Measurements from ENCODE around the gene MECP2. TPM values are rescaled to one million over a fixed set of nuclear protein-coding genes. Genes with fewer than 3 reads are reported as not detected.
"Not testable (repeated sequence)": the region's sequence is repeated elsewhere in the genome, so short reads cannot be mapped to it uniquely, and the experiment has no call there.

MECP2 gene
- total RNA-seq, 1 donor from 2014 or later, result 21.1 TPM

DNA sequence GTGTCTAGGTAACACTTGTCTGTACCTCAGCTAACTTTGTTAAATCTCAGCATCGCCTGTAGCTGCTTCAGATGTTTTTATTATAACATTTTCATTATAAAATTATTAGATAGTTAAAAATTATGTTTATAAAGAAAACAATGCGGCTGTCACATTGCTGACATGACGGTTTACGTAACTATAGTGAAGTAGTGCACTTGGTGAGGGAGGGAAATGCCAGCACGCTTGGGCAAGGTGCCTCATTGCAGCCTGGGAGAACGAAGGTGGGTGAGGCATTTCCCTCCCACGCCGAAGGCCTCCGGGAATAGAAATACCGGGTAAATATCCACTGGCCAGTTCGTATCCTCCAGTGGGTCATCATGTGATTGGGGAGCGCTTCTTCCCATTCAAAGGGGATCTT lies 109.0 kb downstream of the MECP2 start:
- H3K27me3 ChIP-seq (ENCODE audit: control insufficient read depth, insufficient read depth, low read length), result no peaks in the 10 kb centered on the region
- no peaks in the 10 kb centered on the region for H3K36me3 ChIP-seq (ENCODE audit: control insufficient read depth, insufficient read depth, low read length)
- DNase-seq (ENCODE audit: low read depth) (no peak), FAIRE-seq (no peak)
- TF ChIP-seq CTCF (IDR thresholded peaks at IDR 0.05; ENCODE audit: insufficient read depth, low read length, severe bottlenecking), result no peak
- no peak overlapping the region for H3K4me3 ChIP-seq (ENCODE audit: low read depth, low read length)

GRCh38 chrX:153984351-153985178 lies 113.0 kb downstream of the MECP2 start:
- no peak for TF ChIP-seq CTCF (IDR thresholded peaks at IDR 0.05; ENCODE audit: insufficient read depth, low read length, severe bottlenecking)
- Histone ChIP-seq H3K36me3 (ENCODE audit: control insufficient read depth, insufficient read depth, low read length) (no peaks in the 10 kb centered on the region), H3K4me3 (ENCODE audit: low read depth, low read length) (no peak overlapping the region), H3K27me3 (ENCODE audit: control insufficient read depth, insufficient read depth, low read length) (no peaks in the 10 kb centered on the region)
- DNase-seq (ENCODE audit: low read depth) (no peak), FAIRE-seq (no peak)

DNA sequence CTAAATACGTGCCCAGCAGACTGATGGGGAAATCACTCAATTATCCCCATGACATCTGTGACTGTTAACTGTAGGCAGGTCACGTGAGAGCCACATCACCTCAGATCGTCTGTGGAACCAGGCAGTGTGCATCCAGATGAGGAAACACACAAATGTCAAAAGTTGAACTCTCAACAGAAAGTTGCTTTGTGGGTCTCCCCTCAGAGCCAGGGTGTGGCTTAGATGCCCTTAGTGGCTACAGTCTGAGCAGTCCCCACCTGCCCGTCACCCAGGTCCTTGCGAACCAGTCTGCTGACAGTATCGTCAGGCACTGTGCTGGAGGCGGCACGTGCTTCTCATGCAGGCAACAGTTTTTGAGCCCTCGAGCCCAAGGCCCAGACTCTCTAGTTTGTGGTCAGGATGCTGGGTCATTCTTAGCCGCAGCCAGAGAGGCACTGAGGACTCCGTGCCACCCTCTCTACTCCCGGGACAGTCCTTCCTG lies 114.2 kb downstream of the MECP2 start:
- Histone ChIP-seq H3K27me3 (ENCODE audit: control insufficient read depth, insufficient read depth, low read length) (no peaks in the 10 kb centered on the region), H3K4me3 (ENCODE audit: low read depth, low read length) (no peak overlapping the region), H3K36me3 (ENCODE audit: control insufficient read depth, insufficient read depth, low read length) (no peaks in the 10 kb centered on the region)
- FAIRE-seq (peak; percentile 36), DNase-seq (ENCODE audit: low read depth) (no peak)
- TF ChIP-seq CTCF (IDR thresholded peaks at IDR 0.05; ENCODE audit: insufficient read depth, low read length, severe bottlenecking), result no peak

DNA sequence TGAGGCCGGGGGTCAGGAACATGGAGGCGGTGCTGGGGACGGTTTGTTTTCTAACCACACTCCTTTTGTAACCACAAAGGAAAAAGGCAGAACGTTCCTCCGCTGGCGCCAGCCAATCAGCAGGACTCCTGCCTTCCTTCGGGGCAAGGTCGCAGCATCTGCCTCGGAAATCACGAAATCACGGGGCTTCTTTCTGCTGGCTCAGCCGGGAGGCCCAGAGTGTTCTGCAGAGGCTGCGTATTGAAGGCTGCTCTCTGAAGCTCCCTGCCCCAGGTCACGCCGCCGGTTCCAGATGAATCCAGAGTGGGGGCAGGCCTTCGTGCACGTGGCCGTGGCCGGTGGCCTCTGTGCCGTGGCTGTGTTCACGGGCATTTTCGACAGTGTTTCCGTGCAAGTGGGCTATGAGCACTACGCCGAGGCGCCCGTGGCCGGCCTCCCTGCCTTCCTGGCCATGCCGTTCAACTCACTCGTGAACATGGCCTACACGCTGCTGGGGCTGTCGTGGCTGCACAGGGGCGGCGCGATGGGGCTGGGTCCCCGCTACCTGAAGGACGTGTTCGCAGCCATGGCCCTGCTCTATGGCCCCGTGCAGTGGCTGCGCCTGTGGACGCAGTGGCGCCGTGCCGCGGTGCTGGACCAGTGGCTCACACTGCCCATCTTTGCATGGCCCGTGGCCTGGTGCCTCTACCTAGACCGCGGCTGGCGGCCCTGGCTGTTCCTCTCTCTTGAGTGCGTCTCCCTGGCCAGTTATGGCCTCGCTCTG lies 115.6 kb downstream of the MECP2 start:
- DNase-seq (ENCODE audit: low read depth) (no peak), FAIRE-seq (no peak)
- Histone ChIP-seq H3K36me3 (ENCODE audit: control insufficient read depth, insufficient read depth, low read length) (no peaks in the 10 kb centered on the region), H3K27me3 (ENCODE audit: control insufficient read depth, insufficient read depth, low read length) (no peaks in the 10 kb centered on the region), H3K4me3 (ENCODE audit: low read depth, low read length) (no peak overlapping the region)
- no peak for TF ChIP-seq CTCF (IDR thresholded peaks at IDR 0.05; ENCODE audit: insufficient read depth, low read length, severe bottlenecking)

DNA sequence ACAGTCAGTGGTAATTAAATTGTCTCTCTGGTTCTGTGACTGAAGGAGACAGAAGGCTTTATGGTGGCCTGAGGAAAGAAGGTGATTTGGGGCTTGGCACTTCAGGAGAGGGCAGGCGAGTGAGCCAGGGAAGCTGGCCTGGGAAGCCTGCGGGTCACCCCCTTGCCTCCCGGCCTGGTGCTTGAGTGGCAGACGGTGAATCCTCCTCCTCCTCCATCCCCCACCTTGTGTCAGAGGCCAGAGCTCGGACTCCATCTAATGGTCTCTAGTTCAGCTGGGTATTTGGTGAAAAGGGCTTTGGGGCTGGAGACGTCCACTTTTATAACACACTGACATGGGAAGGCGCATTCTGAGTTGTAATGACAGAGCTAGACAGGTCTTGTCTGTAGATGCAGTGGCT lies 116.3 kb downstream of the MECP2 start:
- no peak for TF ChIP-seq CTCF (IDR thresholded peaks at IDR 0.05; ENCODE audit: insufficient read depth, low read length, severe bottlenecking)

DNA sequence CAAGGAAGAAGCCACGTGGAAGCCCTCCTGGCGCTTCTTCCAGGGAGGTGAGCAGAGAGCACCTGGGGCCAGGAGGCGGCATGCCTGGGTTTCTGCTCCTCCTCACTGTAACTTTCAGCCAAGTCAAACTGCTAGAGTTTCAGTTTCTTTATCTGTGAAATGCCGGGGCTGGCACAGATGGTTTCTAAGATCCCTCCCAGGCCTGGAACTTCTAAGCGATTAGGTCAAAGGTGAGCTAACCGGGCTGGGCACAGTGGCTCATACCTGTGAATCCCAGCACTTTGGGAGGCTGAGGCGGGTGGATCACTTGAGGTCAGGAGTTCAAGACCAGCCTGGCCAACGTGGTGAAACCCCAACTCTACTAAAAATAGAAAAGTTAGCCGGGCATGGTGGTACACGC lies 117.1 kb downstream of the MECP2 start:
- H3K27me3 ChIP-seq (ENCODE audit: control insufficient read depth, insufficient read depth, low read length); H3K36me3 ChIP-seq (ENCODE audit: control insufficient read depth, insufficient read depth, low read length); DNase-seq (ENCODE audit: low read depth); H3K4me3 ChIP-seq (ENCODE audit: low read depth, low read length); FAIRE-seq: not testable (repeated sequence)

More for the DNA sequence above, 116.3 kb downstream of the MECP2 start:
- no peak for FAIRE-seq
- no peak overlapping the region for H3K4me3 ChIP-seq (ENCODE audit: low read depth, low read length)
- DNase-seq (ENCODE audit: low read depth), result no peak
- H3K36me3 ChIP-seq (ENCODE audit: control insufficient read depth, insufficient read depth, low read length), result no peaks in the 10 kb centered on the region
- H3K27me3 ChIP-seq (ENCODE audit: control insufficient read depth, insufficient read depth, low read length), result no peaks in the 10 kb centered on the region
